Measurements from ENCODE around the gene HOXA3. TPM values are rescaled to one million over a fixed set of nuclear protein-coding genes. Genes with fewer than 3 reads are reported as not detected.

The HOXA3 gene
- total RNA-seq, 2 donors from 2014 or later = 6.5 to 29.3 TPM

GRCh38 chr7:27101171-27101956 lies 51.0 kb downstream of the HOXA3 start:
- Histone ChIP-seq H3K27ac (peak overlapping the region; percentile 87 to 96), H3K4me1 (ENCODE audit: control insufficient read depth in 1 of 2, low read depth in 2 of 2) (peaks cover 20 to 55% of the 10 kb centered on the region in 2 donors)
- DNase-seq (ENCODE audit: low spot score) = no peak

DNA sequence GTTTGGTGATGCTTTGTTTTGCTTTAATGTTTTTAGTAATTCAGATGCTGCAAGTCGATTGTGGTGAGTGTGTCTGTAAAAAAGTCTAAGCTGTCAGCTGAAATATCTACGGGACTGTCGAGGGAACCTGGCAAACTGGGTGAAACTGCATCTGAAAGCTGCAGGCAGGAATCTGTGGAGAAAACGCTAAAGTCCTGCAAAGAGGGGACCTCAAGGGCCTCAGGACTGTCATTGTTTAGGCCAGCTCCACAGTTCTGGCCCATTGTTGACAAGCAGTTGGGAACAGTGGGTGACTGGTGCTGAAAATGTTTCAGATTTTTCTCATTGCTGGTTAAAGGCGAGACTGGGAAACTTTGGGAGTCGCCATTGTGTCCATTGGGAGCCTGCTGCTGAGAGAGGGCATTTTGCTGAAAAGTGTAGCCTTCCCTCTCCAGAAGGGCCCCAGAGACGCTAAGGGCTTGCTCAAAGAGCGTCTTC lies 51.7 kb downstream of the HOXA3 start:
- Histone ChIP-seq H3K36me3 (no peaks in the 10 kb centered on the region), H3K27me3 (replicated peaks; ENCODE audit: insufficient read depth) (no peaks in the 10 kb centered on the region), H3K9me3 (no peaks in the 10 kb centered on the region), H3K4me1 (ENCODE audit: control insufficient read depth in 1 of 2, low read depth in 2 of 2) (peaks cover 19 to 49% of the 10 kb centered on the region in 2 donors), H3K4me3 (peak overlapping the region; percentile 99), H3K27ac (peak overlapping the region; percentile 87 to 96)
- DNase-seq (ENCODE audit: low spot score) = no peak
- no peak for ATAC-seq (ENCODE audit: insufficient number of reproducible peaks, low FRiP score, low read depth)
- TF ChIP-seq CTCF (IDR thresholded peaks at IDR 0.05) = no peak

More at GRCh38 chr7:27101171-27101956, 51.0 kb downstream of the HOXA3 start:
- H3K4me3 ChIP-seq = peak overlapping the region; percentile 99
- H3K9me3 ChIP-seq = no peaks in the 10 kb centered on the region
- no peak for ATAC-seq (ENCODE audit: insufficient number of reproducible peaks, low FRiP score, low read depth)
- no peaks in the 10 kb centered on the region for H3K27me3 ChIP-seq (replicated peaks; ENCODE audit: insufficient read depth)
- H3K36me3 ChIP-seq = no peaks in the 10 kb centered on the region
- TF ChIP-seq CTCF (IDR thresholded peaks at IDR 0.05) = no peak

GRCh38 chr7:27099453-27100370 lies 52.7 kb downstream of the HOXA3 start:
- no peak for TF ChIP-seq CTCF (IDR thresholded peaks at IDR 0.05)
- peak overlapping the region; percentile 87 to 96 for H3K27ac ChIP-seq
- no peaks in the 10 kb centered on the region for H3K36me3 ChIP-seq
- ATAC-seq (ENCODE audit: insufficient number of reproducible peaks, low FRiP score, low read depth) = no peak
- peak overlapping the region; percentile 99 for H3K4me3 ChIP-seq
- H3K27me3 ChIP-seq (replicated peaks; ENCODE audit: insufficient read depth) = no peaks in the 10 kb centered on the region
- DNase-seq (ENCODE audit: low spot score) = no peak
- peaks cover 10 to 45% of the 10 kb centered on the region in 2 donors for H3K4me1 ChIP-seq (ENCODE audit: control insufficient read depth in 1 of 2, low read depth in 2 of 2)
- H3K9me3 ChIP-seq = no peaks in the 10 kb centered on the region

DNA sequence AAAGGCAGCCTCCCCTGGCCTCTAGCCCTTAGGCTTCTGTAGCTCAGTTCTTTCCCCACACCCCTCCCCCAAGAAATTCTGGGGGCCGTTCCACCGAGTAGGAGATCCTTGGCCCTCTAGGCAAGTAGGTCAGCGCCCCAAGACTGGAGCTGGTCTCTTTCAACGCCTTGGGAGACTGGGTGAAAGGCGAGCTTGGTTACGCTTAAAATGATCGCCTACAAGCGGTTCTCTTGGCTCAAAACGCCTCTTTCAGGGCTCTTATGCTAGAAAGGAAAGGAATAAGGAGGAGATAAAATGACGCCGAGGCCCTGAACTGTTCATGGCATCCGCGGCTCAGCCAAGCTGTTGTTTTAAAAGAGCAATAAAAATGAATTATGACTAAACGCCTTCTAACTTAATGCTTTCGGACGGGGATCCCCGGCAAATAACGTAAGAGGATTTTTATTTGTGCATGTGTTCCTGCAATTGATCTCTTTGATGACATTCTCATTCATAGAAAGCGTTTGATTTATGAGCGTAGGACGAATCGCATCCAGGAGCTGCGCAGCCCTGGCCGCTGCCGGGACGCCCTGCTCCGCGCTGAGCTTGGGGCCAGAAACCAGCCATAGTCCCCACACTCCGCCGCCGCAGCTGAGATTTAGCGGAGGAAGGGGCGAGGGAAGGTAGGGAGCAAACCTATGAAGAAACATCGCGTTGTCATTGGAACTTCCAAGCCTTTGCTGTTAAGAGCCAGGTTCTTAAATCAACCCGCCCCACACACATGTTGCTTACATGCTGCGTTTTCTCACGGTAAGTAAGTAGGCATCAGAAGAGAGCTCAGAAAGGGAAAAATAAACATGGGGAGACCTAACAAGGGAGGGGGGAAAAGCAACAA lies 53.6 kb downstream of the HOXA3 start:
- Histone ChIP-seq H3K4me3 (peak overlapping the region; percentile 99), H3K9me3 (no peaks in the 10 kb centered on the region), H3K27me3 (replicated peaks; ENCODE audit: insufficient read depth) (no peaks in the 10 kb centered on the region), H3K36me3 (no peaks in the 10 kb centered on the region), H3K4me1 (ENCODE audit: control insufficient read depth in 1 of 2, low read depth in 2 of 2) (peaks cover 10 to 36% of the 10 kb centered on the region in 2 donors), H3K27ac (peak overlapping the region; percentile 87 to 96)
- ATAC-seq (ENCODE audit: insufficient number of reproducible peaks, low FRiP score, low read depth) (no peak), DNase-seq (ENCODE audit: low spot score) (no peak)
- no peak for TF ChIP-seq CTCF (IDR thresholded peaks at IDR 0.05)

All from thoracic aorta (tissue), 2 donors.